CD14-positive monocyte (primary cell): Measurements from ENCODE around the gene NCOR2. TPM values are rescaled to one million over a fixed set of nuclear protein-coding genes. Genes with fewer than 3 reads are reported as not detected.

Experiments
- DNase-seq, 3 donors: peaks; one replicate each; pipeline ENCODE4 v3.0.0-alpha.2; 2011 to 2022
- H2AFZ ChIP-seq: 2 replicates; pipeline ENCODE4 v1.6.0; 2012; ENCODE audit warnings: mild to moderate bottlenecking, low read depth, low read length, inconsistent platforms; ENCODE audit not compliant: insufficient read depth, poor library complexity, severe bottlenecking
- H3K27ac ChIP-seq, 2 donors: 1 replicate in 1 of 2; 2 replicates in 1 of 2; pipeline ENCODE4 v1.5.1; 2012 to 2013; ENCODE audit warnings: low read length in 2 of 2, control low read depth in 1 of 2, inconsistent platforms in 1 of 2, low read depth in 1 of 2, mild to moderate bottlenecking in 1 of 2
- H3K27me3 ChIP-seq, 2 donors: one replicate each; pipeline versions ENCODE4 v1.6.0 to v1.6.1; 2011 to 2013; ENCODE audit warnings: low read length in 2 of 2; ENCODE audit not compliant: control insufficient read depth in 2 of 2, insufficient read depth in 2 of 2
- H3K36me3 ChIP-seq, 2 donors: replicated peaks in 1 of 2; 1 replicate in 1 of 2; 2 replicates in 1 of 2; pipeline versions ENCODE4 v1.5.1 to v1.6.1; 2012 to 2013; ENCODE audit warnings: low read length in 2 of 2, control low read depth in 1 of 2, inconsistent platforms in 1 of 2, mild to moderate bottlenecking in 1 of 2; ENCODE audit not compliant: insufficient read depth in 2 of 2, control insufficient read depth in 1 of 2
- H3K4me1 ChIP-seq, 2 donors: 1 replicate in 1 of 2; 2 replicates in 1 of 2; pipeline versions ENCODE4 v1.5.1 to v1.6.1; 2012 to 2013; ENCODE audit warnings: low read length in 2 of 2, control low read depth in 1 of 2, inconsistent platforms in 1 of 2, mild to moderate bottlenecking in 1 of 2, moderate library complexity in 1 of 2; ENCODE audit not compliant: insufficient read depth in 2 of 2, control insufficient read depth in 1 of 2
- H3K4me2 ChIP-seq: replicated peaks from 2 replicates; pipeline ENCODE3; 2012; ENCODE audit warnings: low read length, moderate library complexity, mild to moderate bottlenecking; ENCODE audit not compliant: poor library complexity, severe bottlenecking; ENCODE audit errors: extremely low read depth
- H3K4me3 ChIP-seq, 3 experiments: fragments of 200-600 bp in 1 of 3; sonication (generic) in 1 of 3; replicated peaks in 1 of 3; 1 replicate in 2 of 3; 2 replicates in 1 of 3; pipeline ENCODE4 v1.5.1; 2011 to 2013; ENCODE audit warnings: low read length in 3 of 3, mild to moderate bottlenecking in 3 of 3, control low read depth in 2 of 3, low read depth in 2 of 3, inconsistent platforms in 1 of 3, moderate library complexity in 1 of 3
- H3K79me2 ChIP-seq: 2 replicates; pipeline ENCODE4 v1.6.0; 2012; ENCODE audit warnings: mild to moderate bottlenecking, control low read depth, inconsistent platforms, low read length, moderate library complexity; ENCODE audit not compliant: insufficient read depth
- H3K9ac ChIP-seq: 2 replicates; pipeline ENCODE4 v1.6.0; 2017; ENCODE audit warnings: low read length, mild to moderate bottlenecking; ENCODE audit not compliant: insufficient read depth, poor library complexity, severe bottlenecking
- H3K9me3 ChIP-seq, 2 donors: replicated peaks in 1 of 2; 1 replicate in 1 of 2; 2 replicates in 1 of 2; pipeline versions ENCODE4 v1.5.1 to v1.6.1; 2012 to 2013; ENCODE audit warnings: low read length in 2 of 2, control low read depth in 1 of 2; ENCODE audit not compliant: control insufficient read depth in 1 of 2, insufficient read depth in 1 of 2
- H4K20me1 ChIP-seq: 2 replicates; pipeline ENCODE4 v1.6.0; 2012; ENCODE audit warnings: mild to moderate bottlenecking, low read length, control low read depth, moderate library complexity; ENCODE audit not compliant: insufficient read depth
- H3K27ac Mint-ChIP-seq, 7 donors: one replicate each; pipeline ENCODE4 v1.8.0; 2020; ENCODE audit warnings: mild to moderate bottlenecking in 7 of 7, mixed read lengths in 7 of 7, moderate library complexity in 6 of 7, inconsistent platforms in 2 of 7
- H3K27me3 Mint-ChIP-seq, 3 donors: one replicate each; pipeline ENCODE4 v1.8.0; 2021 to 2022; ENCODE audit warnings: low read depth in 3 of 3, mild to moderate bottlenecking in 3 of 3, mixed read lengths in 3 of 3, moderate library complexity in 3 of 3, inconsistent platforms in 1 of 3
- H3K36me3 Mint-ChIP-seq, 2 donors: one replicate each; pipeline ENCODE4 v1.8.0; 2020; ENCODE audit warnings: mixed read lengths in 2 of 2, inconsistent platforms in 1 of 2, mild to moderate bottlenecking in 1 of 2
- H3K4me1 Mint-ChIP-seq: one replicate; pipeline ENCODE4 v1.8.0; 2020; ENCODE audit warnings: mild to moderate bottlenecking, mixed read lengths
- H3K4me3 Mint-ChIP-seq, 2 donors: one replicate each; pipeline ENCODE4 v1.8.0; 2020; ENCODE audit warnings: mild to moderate bottlenecking in 2 of 2, mixed read lengths in 2 of 2, moderate library complexity in 1 of 2
- H3K9me3 Mint-ChIP-seq, 7 donors: one replicate each; pipeline ENCODE4 v1.8.0; 2020 to 2022; ENCODE audit warnings: mixed read lengths in 7 of 7, mild to moderate bottlenecking in 6 of 7, moderate library complexity in 6 of 7, inconsistent platforms in 2 of 7
- WGBS: methylation state at CpG from one replicate; pipeline ENCODE4 v1.1.5; 2013; ENCODE audit warnings: missing lambda C conversion rate; ENCODE audit not compliant: insufficient coverage; 5-methylcytosine and 5-hydroxymethylcytosine counted together
- intact Hi-C, 2 donors: fragments of 100-400 bp; cut with micrococcal nuclease; formaldehyde crosslinking; loops; one replicate each; pipeline versions ENCODE4 v1.15.0 to v1.15.1; 2023
- polyA plus RNA-seq, 3 donors: library from polyadenylated mRNA; depleted of rRNA in 1 of 3; unstranded in 2 of 3; stranded (reverse) in 1 of 3; fragments of 300-500 nt in 2 of 3; fragments of >200 nt in 1 of 3; fragmentation: Illumina TruSeq in 2 of 3; gene quantifications; 1 replicate in 2 of 3; 2 replicates in 1 of 3; pipeline ENCODE4 v1.2.3, GENCODE V29; 2012 to 2021
- TF ChIP-seq, protein P1 (sequence below): fragments of 200-600 bp; IDR thresholded peaks from one replicate; pipeline ENCODE4 v1.8.0; 2022; ENCODE audit warnings: antibody characterized with exemption, mild to moderate bottlenecking

NCOR2 gene
- polyA plus RNA-seq, 3 donors: 4.7 to 46.8 (median 5.5) TPM

GRCh38 chr12:124576061-124576650 lies 8.7 kb upstream of the NCOR2 start:
- Mint-ChIP-seq H3K9me3 (peaks cover 0 to 11% (median 9%) of the 10 kb centered on the region in 7 donors), H3K36me3 (peaks cover 0 to 2% of the 10 kb centered on the region in 2 donors), H3K4me3 (no peak overlapping the region), H3K4me1 (peaks cover 23% of the 10 kb centered on the region), H3K27me3 (peaks cover 0 to 4% (median 3%) of the 10 kb centered on the region in 3 donors), H3K27ac (no peak overlapping the region)
- Histone ChIP-seq H3K79me2 (no peaks in the 10 kb centered on the region), H3K9ac (no peak overlapping the region), H3K4me1 (peaks cover 13% of the 10 kb centered on the region in 2 donors), H3K4me2 (no peak overlapping the region), H3K4me3 (no peak overlapping the region), H4K20me1 (no peaks in the 10 kb centered on the region), H3K27me3 (no peaks in the 10 kb centered on the region), H2AFZ (no peak overlapping the region), H3K36me3 (no peaks in the 10 kb centered on the region), H3K9me3 (peaks cover 0 to 9% of the 10 kb centered on the region in 2 donors), H3K27ac (no peak overlapping the region)
- 100% methylated on average over 8 of the region's 8 CpGs for WGBS
- intact Hi-C loops: no loop called here
- TF ChIP-seq, protein P1, sequence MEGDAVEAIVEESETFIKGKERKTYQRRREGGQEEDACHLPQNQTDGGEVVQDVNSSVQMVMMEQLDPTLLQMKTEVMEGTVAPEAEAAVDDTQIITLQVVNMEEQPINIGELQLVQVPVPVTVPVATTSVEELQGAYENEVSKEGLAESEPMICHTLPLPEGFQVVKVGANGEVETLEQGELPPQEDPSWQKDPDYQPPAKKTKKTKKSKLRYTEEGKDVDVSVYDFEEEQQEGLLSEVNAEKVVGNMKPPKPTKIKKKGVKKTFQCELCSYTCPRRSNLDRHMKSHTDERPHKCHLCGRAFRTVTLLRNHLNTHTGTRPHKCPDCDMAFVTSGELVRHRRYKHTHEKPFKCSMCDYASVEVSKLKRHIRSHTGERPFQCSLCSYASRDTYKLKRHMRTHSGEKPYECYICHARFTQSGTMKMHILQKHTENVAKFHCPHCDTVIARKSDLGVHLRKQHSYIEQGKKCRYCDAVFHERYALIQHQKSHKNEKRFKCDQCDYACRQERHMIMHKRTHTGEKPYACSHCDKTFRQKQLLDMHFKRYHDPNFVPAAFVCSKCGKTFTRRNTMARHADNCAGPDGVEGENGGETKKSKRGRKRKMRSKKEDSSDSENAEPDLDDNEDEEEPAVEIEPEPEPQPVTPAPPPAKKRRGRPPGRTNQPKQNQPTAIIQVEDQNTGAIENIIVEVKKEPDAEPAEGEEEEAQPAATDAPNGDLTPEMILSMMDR: no peak
- no peak for DNase-seq

DNA sequence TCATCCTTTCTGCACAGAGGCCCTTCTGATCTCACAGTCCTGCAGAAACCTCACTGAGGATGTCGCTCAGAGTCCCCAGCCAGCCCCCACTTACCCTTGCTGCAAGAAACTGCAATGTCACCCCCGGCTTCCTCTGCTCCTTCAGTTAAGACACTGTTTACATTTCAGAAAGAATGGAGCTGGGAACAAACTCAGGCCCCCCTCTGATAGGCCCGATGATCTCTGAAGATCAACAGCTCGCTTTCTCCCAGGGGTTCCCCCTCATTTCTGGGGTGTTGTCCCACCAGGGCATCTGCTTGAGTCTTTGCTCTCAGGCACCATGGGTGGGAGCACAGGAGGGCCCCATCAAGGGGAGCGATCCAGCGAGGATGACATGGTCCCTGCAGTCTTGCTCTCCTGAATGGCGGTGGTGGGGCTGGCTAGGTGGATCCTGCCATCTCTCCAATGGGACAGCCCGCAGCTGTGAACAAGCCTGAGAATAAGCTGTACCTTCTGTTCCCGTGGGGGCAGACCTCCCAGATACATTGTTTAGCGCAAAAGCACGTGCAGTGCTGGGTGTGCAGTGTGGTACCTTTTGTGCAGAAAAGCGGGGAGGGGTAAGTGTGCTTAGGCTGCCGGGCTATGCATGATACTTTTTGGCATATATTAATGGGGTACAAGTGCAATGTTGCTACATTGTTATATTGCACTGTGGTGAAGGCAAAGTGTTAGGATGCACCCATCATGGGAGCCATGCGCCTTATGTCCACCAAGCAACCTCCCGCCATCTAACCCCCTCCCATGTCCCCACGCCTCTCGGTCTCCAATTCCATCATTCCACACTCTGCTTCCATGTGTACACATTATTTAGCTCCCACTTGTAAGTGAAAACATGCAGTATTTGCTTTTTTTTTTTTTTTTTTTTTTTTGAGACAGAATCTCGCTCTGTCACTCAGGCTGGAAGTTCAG lies 6.7 kb upstream of the NCOR2 start:
- Mint-ChIP-seq H3K4me3 (no peak overlapping the region), H3K27ac (peak overlapping the region in 4 of 7 donors; percentile 30 to 75 (median 56)), H3K9me3 (peaks cover 0 to 6% (median 4%) of the 10 kb centered on the region in 7 donors), H3K27me3 (peaks cover 0 to 4% (median 1%) of the 10 kb centered on the region in 3 donors), H3K4me1 (peaks cover 26% of the 10 kb centered on the region), H3K36me3 (no peaks in the 10 kb centered on the region)
- DNase-seq: peak in 2 of 3 donors; percentile 35 to 40
- peak overlapping the region; percentile 64 for H2AFZ ChIP-seq
- no peaks in the 10 kb centered on the region for H3K36me3 ChIP-seq
- peaks cover 0 to 9% of the 10 kb centered on the region in 2 donors for H3K9me3 ChIP-seq
- TF ChIP-seq, protein P1: no peak
- intact Hi-C loops: loop anchor here in 1 of 2 donors (5.0 kb wide), 1 partner anchor 33 kb away; no protein-coding TSS in a partner anchor
- H3K4me3 ChIP-seq: no peak overlapping the region
- H4K20me1 ChIP-seq: no peaks in the 10 kb centered on the region
- peaks cover 21 to 23% of the 10 kb centered on the region in 2 donors for H3K4me1 ChIP-seq
- H3K9ac ChIP-seq: peak overlapping the region; percentile 34
- no peaks in the 10 kb centered on the region for H3K27me3 ChIP-seq
- no peaks in the 10 kb centered on the region for H3K79me2 ChIP-seq
- peak overlapping the region; percentile 20 to 53 for H3K27ac ChIP-seq
- WGBS: 49% methylated on average over 12 of the region's 18 CpGs
- H3K4me2 ChIP-seq: peak overlapping the region; percentile 24
